ENCODE measurements around the gene SATB1.

Gene SATB1

GRCh38 chr3:18422972-18423371 is 2.2 kb downstream of the SATB1 start:
- no peak for TF ChIP-seq CTCF (conservative IDR thresholded peaks at IDR 0.05)
- no peak overlapping the region; the same call in 1 of the 2 replicates for H3K27ac ChIP-seq

GRCh38 chr3:18420555-18420954 is 4.6 kb downstream of the SATB1 start:
- TF ChIP-seq CTCF (conservative IDR thresholded peaks at IDR 0.05), result no peak
- peak overlapping the region; percentile 51 for H3K27ac ChIP-seq

GRCh38 chr3:18419232-18419631 is 5.9 kb downstream of the SATB1 start:
- no peak for TF ChIP-seq CTCF (conservative IDR thresholded peaks at IDR 0.05)
- peak overlapping the region; percentile 51 for H3K27ac ChIP-seq

- H3K27ac ChIP-seq, result no peak overlapping the region
- no peak for TF ChIP-seq CTCF (conservative IDR thresholded peaks at IDR 0.05)
These were observed 7.1 kb downstream of the SATB1 start for GRCh38 chr3:18417904-18418572.

- TF ChIP-seq CTCF (conservative IDR thresholded peaks at IDR 0.05), result no peak
- no peak overlapping the region for H3K27ac ChIP-seq
These were observed 8.8 kb downstream of the SATB1 start for GRCh38 chr3:18416332-18416731.

GRCh38 chr3:18415839-18416238 is 9.3 kb downstream of the SATB1 start:
- H3K27ac ChIP-seq, result no peak overlapping the region
- TF ChIP-seq CTCF (conservative IDR thresholded peaks at IDR 0.05), result no peak

GRCh38 chr3:18415167-18415566 is 10.0 kb downstream of the SATB1 start:
- H3K27ac ChIP-seq, result no peak overlapping the region
- TF ChIP-seq CTCF (conservative IDR thresholded peaks at IDR 0.05), result no peak

Measured in VCaP (cell line).